ENCODE results near the gene SHC3.

- no peak for TF ChIP-seq CTCF (IDR thresholded peaks at IDR 0.05)
- no peak for TF ChIP-seq POLR2A (IDR thresholded peaks at IDR 0.05)
Measured at GRCh38 chr9:89168901-89169813, 9.5 kb downstream of the SHC3 start.

Data from esophagus squamous epithelium (tissue), 4 donors.